Heart left ventricle (tissue), 16 donors: ENCODE measurements around the gene HVCN1. TPM values are rescaled to one million over a fixed set of nuclear protein-coding genes. Genes with fewer than 3 reads are reported as not detected.

Experiments used
- ATAC-seq, 4 donors: fragments of 200-7000 bp; cut with Tn5 transposase; one replicate each; pipeline ENCODE4 v1.9.1; 2020 to 2022; ENCODE audit warnings: moderate library complexity in 4 of 4, mild to moderate bottlenecking in 3 of 4, moderate number of reproducible peaks in 1 of 4
- DNase-seq, 5 donors: peaks; one replicate each; pipeline ENCODE4 v3.0.0-alpha.2; 2020
- H3K27ac ChIP-seq, 12 donors: fragments of 200-600 bp; sonication (generic) in 4 of 12; one replicate each; pipeline versions ENCODE4 v1.5.0 to v1.8.0; 2016 to 2022; ENCODE audit warnings: mild to moderate bottlenecking in 2 of 12
- H3K27me3 ChIP-seq, 9 donors: fragments of 200-600 bp; sonication (generic) in 2 of 9; one replicate each; pipeline versions ENCODE4 v1.5.1 to v1.8.0; 2016 to 2022; ENCODE audit warnings: mild to moderate bottlenecking in 3 of 9
- H3K36me3 ChIP-seq, 9 donors: fragments of 200-600 bp; sonication (generic) in 2 of 9; one replicate each; pipeline versions ENCODE4 v1.5.0 to v1.8.0; 2018 to 2022; ENCODE audit warnings: mild to moderate bottlenecking in 2 of 9
- H3K4me1 ChIP-seq, 12 donors: fragments of 200-600 bp; sonication (generic) in 4 of 12; one replicate each; pipeline versions ENCODE4 v1.5.0 to v1.8.0; 2016 to 2022; ENCODE audit warnings: mild to moderate bottlenecking in 3 of 12
- H3K4me3 ChIP-seq, 12 donors: fragments of 200-600 bp; sonication (generic) in 4 of 12; one replicate each; pipeline versions ENCODE4 v1.5.0 to v1.8.0; 2017 to 2022; ENCODE audit warnings: mild to moderate bottlenecking in 9 of 12, moderate library complexity in 4 of 12
- H3K9me3 ChIP-seq, 12 donors: fragments of 200-600 bp; sonication (generic) in 4 of 12; one replicate each; pipeline versions ENCODE4 v1.5.0 to v1.8.0; 2016 to 2022; ENCODE audit warnings: mild to moderate bottlenecking in 1 of 12
- CTCF ChIP-seq, 12 donors: fragments of 200-600 bp; sonication (generic) in 4 of 12; IDR thresholded peaks; one replicate each; pipeline versions ENCODE4 v1.5.0 to v1.8.0; 2018 to 2022; ENCODE audit warnings: antibody characterized with exemption in 12 of 12, mild to moderate bottlenecking in 5 of 12
- POLR2A ChIP-seq, 2 donors: fragments of 450-650 bp; IDR thresholded peaks; one replicate each; pipeline ENCODE4 v1.6.1; 2017; ENCODE audit warnings: antibody characterized with exemption in 2 of 2, mild to moderate bottlenecking in 2 of 2, moderate library complexity in 2 of 2
- WGBS, 4 donors: extraction: QIAGEN DNeasy Blood & Tissue Kit in 2 of 4; methylation state at CpG; one replicate each; pipeline versions ENCODE4 v1.1.5 to v1.1.7; 2013 to 2018; 5-methylcytosine and 5-hydroxymethylcytosine counted together
- intact Hi-C, 10 donors: fragments of 100-400 bp; cut with DNase I; formaldehyde crosslinking; loops; one replicate each; pipeline versions ENCODE4 v1.11.1 to v1.14.2; 2022
- polyA plus RNA-seq, 2 donors: library from polyadenylated mRNA; stranded (reverse); fragments of 200-250 nt; gene quantifications; one replicate each; pipeline ENCODE4 v1.2.3, GENCODE V29; 2013
- total RNA-seq, 9 donors: library from RNA; depleted of rRNA in 2 of 9; stranded (reverse); fragments of >200 nt in 2 of 9; fragmentation: NEBNext Ultra II Directional in 3 of 9; extraction: Animal tissue kit (Norgen Biotek cat#: 25700) in 3 of 9; gene quantifications; one replicate each; pipeline versions ENCODE4 v1.1.0 to v1.2.4, GENCODE V29; 2016 to 2023
- donor health status: ischemic (EF 13 %, LVEDD 7.1; RV severe dilation, severe dysfunction).
- donor health status: healthy with polysubstance abuse.
- donor health status: DM: no; HTN: yes; CAD: no.
- donor health status: DM: no; HTN: no; CAD: no.
- donor health status: ischemic (EF 25% LVEDD 6.9; RV normal size, moderate dysfunction).
- donor health status: ischemic (EF 25% LVEDD 5.7; RV mildly dilated, moderate dysfunction).
- donor health status: healthy.
- donor health status: DM: yes; HTN: yes; CAD: no.
- donor health status: ischemic (EF 35%, LVEDD 5.7; RV mildly dilated, moderate dysfunction).
- donor health status: nonischemic (EF 11% LVEDD 7.7; RV severe dilation, severe dysfunction).
- donor health status: DM: yes; HTN: yes; CAD: no.
- donor health status: PGD.
- donor health status: ischemic (EF 29% LVEDD 5.4; RV normal size, mild dysfunction).
- donor health status: nonischemic (EF 23%, LVEDD 6.1; RV moderate dilation, normal function).

Gene HVCN1
- total and polyA plus RNA-seq, 11 donors: 4.1 to 55.3 (median 11.8) TPM

DNA sequence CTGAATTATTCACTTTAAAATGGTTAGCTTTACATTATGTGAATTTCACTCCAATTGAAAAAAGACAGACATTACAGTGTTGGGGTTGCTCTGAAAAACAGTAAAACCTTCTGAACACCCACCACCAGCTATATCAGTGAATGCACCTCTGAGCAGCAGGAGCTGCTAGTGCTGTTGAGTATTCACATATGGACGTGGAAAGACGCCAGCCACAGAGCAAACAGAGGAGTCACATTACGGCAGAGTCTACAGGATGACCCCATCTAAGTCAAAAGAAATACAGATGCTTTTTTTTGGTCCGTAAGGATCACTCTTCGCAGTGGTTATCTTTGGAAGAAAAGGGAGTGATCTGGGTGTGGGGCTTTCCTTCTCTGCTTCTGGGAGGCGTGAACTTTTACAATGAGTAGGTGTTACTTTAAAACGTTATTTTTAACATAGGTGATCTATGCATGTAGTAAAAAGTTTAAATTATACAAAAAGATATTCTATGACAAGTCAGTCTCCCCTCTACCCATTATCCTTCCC lies 4.5 kb downstream of the HVCN1 start:
- TF ChIP-seq POLR2A (IDR thresholded peaks at IDR 0.05) (no peak), CTCF (IDR thresholded peaks at IDR 0.05) (no peak)
- ATAC-seq (no peak), DNase-seq (no peak)
- intact Hi-C loops: loop anchor here in 1 of 10 donors (10.0 kb wide), 1 partner anchor 60 kb away; the partner anchor contains the start of gene PPP1CC
- WGBS, 4 donors: 67 to 79% (median 73%) methylated on average over 7 of the region's 7 CpGs
- Histone ChIP-seq H3K4me1 (peaks cover 4 to 33% (median 15%) of the 10 kb centered on the region in 12 donors), H3K4me3 (no peak overlapping the region), H3K36me3 (peaks cover 0 to 21% (median 6%) of the 10 kb centered on the region in 9 donors), H3K27me3 (no peaks in the 10 kb centered on the region), H3K9me3 (no peaks in the 10 kb centered on the region), H3K27ac (no peak overlapping the region)

DNA sequence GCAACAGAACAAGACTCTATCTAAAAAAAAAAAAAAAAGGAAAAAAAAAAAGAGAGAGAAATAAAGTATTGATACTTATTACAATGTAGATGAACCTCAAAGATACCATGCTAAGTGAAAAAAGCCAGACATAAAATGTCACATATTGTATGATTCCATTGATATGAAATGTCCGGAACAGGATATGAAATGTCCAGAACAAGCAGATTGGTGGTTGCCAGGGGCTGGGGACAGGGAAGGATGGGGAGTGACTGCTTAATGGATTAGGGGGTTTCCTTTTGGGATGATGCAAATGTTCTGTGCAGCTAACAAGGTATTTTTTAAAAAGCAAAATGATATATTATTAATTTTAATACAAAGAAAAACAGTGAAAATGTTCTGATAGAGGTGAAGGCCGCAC lies 5.0 kb downstream of the HVCN1 start:
- H3K4me1 ChIP-seq: peaks cover 4 to 31% (median 14%) of the 10 kb centered on the region in 12 donors
- H3K36me3 ChIP-seq: peaks cover 0 to 21% (median 6%) of the 10 kb centered on the region in 9 donors
- H3K9me3 ChIP-seq: no peaks in the 10 kb centered on the region
- H3K27ac ChIP-seq: no peak overlapping the region
- WGBS, 4 donors: 82 to 94% (median 87%) methylated on average over 2 of the region's 2 CpGs
- intact Hi-C loops: loop anchor here in 1 of 10 donors (10.0 kb wide), 1 partner anchor 61 kb away; the partner anchor contains the start of gene PPP1CC
- no peak for DNase-seq
- H3K27me3 ChIP-seq: no peaks in the 10 kb centered on the region
- TF ChIP-seq CTCF (IDR thresholded peaks at IDR 0.05) (no peak), POLR2A (IDR thresholded peaks at IDR 0.05) (no peak)
- H3K4me3 ChIP-seq: no peak overlapping the region
- no peak for ATAC-seq

DNA sequence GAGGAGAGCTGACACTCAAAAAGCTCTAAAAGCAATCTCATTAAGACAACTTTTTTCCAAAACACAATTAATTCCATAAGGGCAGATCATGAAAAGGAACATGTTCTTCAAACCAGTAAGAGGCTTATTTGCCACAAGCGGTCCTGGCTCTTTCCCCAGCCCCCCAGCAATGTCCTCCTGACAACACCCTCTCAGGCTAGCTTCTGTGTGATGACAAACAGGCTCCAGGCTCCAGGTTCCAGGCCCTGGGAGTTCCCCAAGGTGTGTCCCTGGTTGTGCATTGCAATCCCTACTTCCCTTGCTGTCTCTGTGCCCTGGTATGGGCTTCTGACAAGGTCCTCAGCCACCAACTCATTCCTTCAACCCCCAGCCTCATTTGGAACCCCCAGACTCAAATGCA lies 8.9 kb downstream of the HVCN1 start:
- Histone ChIP-seq H3K27ac (no peak overlapping the region), H3K4me1 (peaks cover 0 to 39% (median 19%) of the 10 kb centered on the region in 12 donors), H3K27me3 (no peaks in the 10 kb centered on the region), H3K36me3 (peaks cover 0 to 22% (median 6%) of the 10 kb centered on the region in 9 donors), H3K4me3 (no peak overlapping the region), H3K9me3 (peaks cover 0 to 3% (median 0%) of the 10 kb centered on the region in 12 donors)
- 47 to 63% (median 59%) methylated on average over 1 of the region's 1 CpG for WGBS, 4 donors
- intact Hi-C loops: loop anchor here in 1 of 10 donors (10.0 kb wide), 1 partner anchor 65 kb away; the partner anchor contains the start of gene PPP1CC
- TF ChIP-seq POLR2A (IDR thresholded peaks at IDR 0.05): no peak
- no peak for TF ChIP-seq CTCF (IDR thresholded peaks at IDR 0.05)
- no peak for ATAC-seq
- DNase-seq: no peak

DNA sequence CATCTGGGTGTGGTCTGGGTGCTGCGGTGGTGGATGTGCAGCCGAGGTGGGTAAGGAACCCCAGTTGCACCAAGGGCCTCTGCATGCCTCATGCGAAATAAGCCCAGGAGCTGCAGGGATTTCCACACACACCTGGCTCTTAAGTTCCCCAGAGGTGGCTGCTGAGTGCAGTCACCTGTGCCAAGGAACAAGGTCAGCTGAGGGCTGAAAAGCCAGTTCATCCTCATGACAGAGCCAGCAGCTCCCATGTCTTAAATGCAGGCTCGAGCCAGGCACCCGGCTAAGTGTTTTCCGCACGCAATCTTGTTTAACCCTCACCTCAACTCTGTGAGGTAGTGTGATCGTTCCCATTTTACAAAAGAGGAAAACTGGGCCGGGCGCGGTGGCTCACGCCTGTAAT lies 9.7 kb downstream of the HVCN1 start:
- ATAC-seq (no peak), DNase-seq (no peak)
- H3K27ac ChIP-seq: no peak overlapping the region
- peaks cover 0 to 39% (median 19%) of the 10 kb centered on the region in 12 donors for H3K4me1 ChIP-seq
- peaks cover 0 to 9% (median 0%) of the 10 kb centered on the region in 12 donors for H3K9me3 ChIP-seq
- TF ChIP-seq CTCF (IDR thresholded peaks at IDR 0.05) (no peak), POLR2A (IDR thresholded peaks at IDR 0.05) (no peak)
- no peaks in the 10 kb centered on the region for H3K27me3 ChIP-seq
- H3K4me3 ChIP-seq: no peak overlapping the region
- WGBS, 4 donors: 94 to 95% (median 95%) methylated on average over 10 to 12 of the region's 12 CpGs
- H3K36me3 ChIP-seq: peaks cover 0 to 28% (median 6%) of the 10 kb centered on the region in 9 donors
- intact Hi-C loops: no loop called here
